GM18873 (cell line): ENCODE measurements around the gene CD34.
"Not testable (repeated sequence)": the region's sequence is repeated elsewhere in the genome, so short reads cannot be mapped to it uniquely, and the experiment has no call there.

Source experiments
- ATAC-seq: cut with Tn5 transposase; IDR thresholded peaks from one replicate; pipeline ENCODE4 v1.9.1; 2021; ENCODE audit warnings: mild to moderate bottlenecking, moderate library complexity, moderate number of reproducible peaks; ENCODE audit not compliant: unreplicated experiment, low FRiP score

Gene CD34, protein sequence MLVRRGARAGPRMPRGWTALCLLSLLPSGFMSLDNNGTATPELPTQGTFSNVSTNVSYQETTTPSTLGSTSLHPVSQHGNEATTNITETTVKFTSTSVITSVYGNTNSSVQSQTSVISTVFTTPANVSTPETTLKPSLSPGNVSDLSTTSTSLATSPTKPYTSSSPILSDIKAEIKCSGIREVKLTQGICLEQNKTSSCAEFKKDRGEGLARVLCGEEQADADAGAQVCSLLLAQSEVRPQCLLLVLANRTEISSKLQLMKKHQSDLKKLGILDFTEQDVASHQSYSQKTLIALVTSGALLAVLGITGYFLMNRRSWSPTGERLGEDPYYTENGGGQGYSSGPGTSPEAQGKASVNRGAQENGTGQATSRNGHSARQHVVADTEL

DNA sequence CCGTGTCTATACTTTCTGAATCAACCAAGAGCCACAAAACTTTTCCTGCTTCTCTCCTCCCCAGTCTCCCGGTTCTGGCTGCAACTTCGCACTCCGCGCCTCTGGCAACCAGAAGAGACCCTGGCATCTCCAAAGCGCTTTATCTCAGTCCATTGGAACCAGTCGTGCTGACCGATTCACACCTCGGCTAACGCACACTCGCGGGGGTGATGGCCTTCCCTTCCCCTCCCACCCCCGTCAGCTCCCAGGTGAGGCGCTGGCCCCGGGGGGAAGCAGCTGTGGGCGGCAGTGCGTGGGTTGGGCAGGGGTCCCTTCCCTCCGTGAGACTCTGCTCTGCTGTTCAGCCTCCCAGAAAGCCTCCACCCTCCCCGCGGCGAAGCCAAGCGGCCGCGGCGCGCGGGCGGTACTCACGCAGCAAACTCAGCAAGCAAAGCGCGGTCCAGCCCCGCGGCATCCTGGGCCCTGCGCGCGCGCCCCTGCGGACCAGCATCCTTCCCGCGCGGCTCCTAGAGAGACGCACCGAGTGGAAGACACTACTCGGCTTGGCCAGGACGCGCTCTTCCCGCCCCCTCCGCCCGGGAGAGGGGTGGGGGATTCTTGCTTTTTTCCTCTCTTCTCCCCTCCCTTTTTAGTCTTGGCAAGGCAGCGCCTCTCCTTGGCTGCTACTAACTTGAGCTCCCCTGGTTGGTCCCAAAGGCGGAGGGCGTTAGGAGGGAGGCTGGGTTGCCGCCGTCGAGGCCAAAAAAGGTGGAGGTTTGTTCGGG is at the start of gene CD34:
Gene CD34 (minus strand): TSS at position 535 of the 764 bp plus-strand sequence. CDS start 45 bp downstream, at position 490.
- ATAC-seq, result no peak

DNA sequence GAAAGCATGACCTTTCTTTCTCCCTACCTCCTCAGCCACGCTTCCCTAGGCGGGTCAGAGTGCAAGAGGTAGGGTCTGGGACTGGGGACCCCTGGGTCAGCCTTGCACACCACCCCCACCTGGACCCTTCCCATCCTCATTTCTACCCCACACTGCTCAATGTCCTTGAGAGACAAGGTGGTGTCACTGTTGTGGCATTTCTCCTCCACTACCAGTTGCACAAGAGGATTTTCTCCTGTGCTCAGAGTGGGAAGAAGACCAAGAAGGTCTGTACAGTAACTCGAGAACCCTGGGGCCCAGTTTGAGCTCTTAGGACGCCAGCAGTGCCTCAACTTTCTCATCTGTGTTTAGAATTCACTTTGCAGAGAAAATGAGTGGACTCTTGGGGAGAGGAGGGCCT is 49.4 kb upstream of the CD34 start:
- ATAC-seq, result no peak

DNA sequence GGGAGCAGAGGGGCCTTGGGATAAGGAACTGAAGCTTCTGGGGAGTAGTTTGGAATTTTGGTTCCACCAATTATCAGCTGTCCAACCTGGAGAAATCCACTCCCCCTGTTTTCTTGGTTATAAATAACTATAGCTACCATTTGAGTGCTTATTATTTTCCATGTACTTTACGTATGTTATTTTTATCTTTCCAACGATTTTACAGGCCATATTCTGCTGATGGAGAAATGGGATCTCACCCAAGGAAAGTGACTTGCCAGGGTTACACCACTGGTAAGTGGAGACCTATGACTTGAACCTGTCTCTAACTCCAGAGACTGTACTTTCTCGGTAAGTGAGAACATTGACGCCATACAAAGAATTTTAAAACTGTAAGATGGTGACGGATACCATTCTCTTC is 49.0 kb upstream of the CD34 start:
- no peak for ATAC-seq

DNA sequence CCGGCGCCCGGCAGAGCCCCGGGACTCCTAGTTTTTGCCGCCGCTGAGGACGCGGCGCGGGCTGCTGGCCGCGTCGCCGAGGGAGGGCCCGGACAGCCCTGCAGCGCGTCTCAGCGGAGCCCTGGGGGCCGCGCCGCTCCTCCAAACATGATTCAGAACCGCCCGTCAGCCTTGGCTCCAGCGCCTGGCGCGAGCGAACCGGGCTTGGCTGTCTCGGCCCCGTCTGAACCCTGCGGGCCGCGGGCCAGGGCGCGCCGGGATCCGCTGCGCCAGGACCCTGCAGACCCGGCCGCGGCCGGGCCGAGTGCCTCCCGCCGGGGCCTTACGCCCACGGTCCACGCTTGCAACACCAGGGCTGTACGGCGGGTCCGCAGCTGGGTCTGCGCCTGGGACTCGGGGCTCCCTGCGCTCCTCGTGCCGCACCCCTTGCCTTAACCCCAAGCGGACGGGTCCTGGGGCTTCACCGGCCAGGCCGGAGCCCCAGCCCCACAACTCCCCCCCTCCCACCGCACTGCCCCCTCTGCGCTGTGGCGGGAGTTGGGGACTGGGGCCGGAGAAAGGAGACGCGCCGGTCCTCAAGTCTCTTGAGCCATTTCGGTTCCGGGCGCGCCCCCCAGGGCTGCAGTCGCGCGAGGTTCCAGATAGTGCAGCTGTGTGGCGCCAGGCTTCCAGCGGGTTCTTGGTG is 48.4 kb upstream of the CD34 start:
- ATAC-seq, result no peak

DNA sequence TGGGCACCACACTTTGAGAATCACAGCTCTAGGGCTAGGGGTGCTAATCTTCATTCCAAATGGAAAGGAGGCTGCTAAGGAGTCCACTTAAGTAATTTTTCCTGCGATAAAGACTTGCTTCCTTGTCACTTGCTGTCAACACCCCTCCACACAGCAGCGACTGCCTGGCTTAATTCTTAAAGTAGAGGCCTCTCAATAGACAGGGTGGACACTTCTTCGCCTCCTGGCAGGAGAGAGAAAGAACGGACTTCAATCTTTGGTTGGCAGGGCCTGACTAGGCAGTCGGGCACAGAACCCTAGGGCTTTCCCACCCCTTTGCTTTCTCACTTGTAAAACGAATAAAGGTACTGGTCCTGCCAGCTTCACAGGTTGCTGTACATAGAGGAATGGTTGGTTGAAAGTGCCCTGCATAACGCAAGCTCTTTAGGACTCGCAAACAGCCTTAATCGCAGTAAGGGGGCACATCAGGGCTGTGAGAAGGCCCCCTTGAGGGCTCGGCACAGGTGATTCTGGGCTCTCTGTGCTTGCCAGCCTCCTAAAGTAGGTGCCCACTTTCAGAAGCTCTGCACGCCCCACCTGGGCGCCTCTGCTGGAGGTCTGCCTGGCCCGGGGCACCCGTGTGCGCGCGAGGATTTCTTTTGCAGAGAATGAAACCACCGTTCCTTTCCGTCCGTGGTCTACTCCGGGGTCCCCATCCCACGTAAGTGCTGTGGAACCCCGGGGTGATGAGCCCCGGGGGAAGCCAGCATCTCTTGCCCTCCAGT is 47.6 kb upstream of the CD34 start:
- no peak for ATAC-seq

DNA sequence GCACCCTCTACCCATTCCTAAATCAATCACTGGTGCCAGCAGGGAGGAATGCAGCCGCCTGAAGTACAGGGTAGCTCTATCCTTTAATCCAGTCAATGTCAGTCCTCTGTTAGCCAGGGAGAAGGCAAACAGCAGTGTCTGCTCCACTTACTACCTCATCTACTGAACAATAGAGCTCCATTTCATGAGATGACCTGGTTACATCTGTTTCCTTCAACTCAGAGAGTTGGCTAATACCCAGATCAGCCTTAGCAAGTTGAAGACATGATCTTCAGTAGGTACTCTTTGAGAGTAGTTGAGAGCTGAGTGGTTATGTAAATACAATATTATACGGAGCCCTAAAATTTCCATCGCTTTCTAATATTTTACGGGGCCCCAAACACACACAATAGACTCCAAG is 46.1 kb upstream of the CD34 start:
- no peak for ATAC-seq

DNA sequence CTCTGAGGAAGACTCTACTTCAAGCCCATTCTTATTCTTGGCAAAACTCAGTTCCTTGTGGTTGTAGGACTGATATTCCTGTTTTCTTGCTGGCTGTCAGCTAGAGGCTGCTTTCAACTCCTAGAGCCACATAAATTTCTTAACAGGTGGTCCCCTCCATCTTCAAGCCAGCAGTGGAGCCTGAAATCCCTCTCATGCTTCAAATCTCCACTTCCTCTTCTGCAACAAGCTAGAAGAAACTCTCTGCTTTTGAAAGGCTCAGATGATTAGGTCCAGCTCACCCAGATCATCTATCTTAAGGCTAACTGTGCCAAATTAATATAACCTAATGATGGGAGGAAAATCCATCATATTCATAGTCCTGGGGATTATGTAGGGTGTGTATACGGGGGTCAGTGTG is 43.2 kb upstream of the CD34 start:
- ATAC-seq, result no peak

DNA sequence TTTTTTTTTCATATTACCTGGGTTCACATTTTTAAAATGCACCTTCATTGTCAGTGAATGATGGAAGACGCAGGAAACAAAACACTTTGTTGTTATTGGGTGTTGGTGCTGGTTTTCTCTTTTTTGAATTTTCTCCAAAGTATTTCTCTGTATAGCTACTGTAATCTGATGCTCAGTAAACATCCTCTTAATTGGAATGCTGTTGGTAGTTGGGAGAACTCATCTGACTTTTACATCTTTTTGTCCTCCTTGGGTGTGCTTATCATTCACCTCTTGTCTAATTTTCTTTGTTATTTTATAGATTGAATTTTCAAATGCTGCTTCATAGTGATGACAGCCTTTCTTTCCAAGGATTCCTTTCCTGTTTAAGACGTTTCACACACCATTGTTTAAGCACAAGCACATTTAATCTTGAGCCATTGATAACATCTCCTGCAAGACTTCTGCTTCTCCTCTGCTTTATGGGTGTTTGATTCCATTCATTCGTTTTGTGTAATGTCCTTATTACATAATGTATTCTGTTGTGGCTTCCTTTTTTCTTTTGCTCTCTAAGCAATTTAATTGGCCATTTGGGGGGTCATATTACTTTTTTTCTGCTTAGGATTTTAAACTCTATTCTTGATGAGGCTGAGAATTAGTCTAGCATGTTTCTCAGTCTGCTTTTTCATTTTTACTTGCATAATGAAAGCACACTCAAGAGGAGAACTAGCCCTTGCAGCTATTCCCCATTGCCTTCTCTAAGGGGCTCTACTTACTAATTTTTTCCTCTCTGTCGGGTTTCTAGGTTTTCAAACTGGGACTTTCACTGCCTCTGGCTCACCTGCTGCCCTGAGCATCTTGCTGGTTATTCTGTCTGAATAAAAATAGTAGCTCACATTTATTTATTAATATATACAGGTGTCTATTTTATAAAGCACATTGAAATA is 42.0 kb upstream of the CD34 start:
- no peak for ATAC-seq

DNA sequence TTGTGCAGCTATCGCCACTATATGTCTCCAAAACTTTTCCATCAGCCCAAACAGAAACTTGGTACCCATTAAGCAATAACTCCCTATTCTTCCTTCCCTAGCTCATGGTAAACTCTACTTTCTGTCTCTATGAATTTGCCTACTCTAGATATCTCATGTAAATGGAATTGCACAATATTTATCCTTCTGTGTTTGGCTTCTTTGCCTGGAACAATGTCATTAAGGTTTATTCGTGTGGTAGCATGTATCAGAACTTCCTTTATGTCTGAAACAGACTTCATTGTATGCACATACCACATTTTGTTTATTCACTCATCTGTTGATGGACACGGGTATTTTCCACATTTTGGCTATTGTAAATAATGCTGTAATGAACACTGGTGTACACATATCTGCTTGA is 40.7 kb upstream of the CD34 start:
- ATAC-seq, result no peak

DNA sequence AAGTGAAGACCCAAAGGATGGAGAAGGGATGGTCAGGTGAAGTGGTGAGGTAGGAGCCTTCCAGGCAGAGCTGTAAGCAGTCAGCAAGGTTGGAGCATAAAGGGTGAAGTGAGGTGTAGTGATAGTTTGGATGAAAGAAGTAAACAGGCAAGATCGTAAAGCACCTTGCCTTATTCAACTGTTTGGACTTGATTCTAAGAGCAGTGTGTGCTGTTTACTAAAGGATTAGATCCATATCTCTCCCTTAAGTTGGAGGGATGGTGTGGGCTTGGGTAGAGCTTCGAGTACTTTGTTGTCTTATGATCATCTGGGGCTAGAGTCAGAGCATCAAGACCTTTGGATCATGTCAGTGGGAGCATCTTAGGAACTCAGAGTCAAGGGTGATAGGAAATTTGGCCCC is 39.8 kb upstream of the CD34 start:
- ATAC-seq, result no peak

DNA sequence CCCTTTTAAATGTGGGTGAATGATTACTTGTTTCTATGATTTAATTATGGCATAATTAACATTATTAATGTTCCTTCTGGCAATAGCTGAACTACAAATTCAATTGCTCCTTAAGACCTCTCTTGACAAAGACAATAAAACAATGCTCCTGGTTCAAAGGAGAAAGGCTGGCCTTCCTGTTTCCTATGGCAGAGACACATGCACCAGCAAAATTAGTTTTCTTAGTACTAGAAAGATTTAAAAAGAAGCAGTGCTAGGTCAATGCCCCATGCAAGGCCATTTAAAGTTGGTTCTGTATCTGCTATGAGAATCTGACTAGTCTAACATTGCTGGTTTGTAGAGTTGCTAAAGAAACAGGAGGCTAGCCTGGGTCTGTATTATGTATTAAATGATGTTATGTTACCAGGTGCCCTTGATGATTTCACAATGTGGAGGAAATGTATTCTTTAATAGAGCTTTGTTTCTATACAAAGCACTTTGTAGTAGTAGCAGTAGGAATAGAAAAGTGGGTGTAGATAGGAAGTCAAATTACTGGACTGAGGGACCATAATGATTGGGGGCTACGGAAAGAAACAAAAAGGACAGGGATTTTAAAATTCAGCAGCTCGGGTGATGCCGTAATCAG is 38.8 kb upstream of the CD34 start:
- ATAC-seq, result no peak

DNA sequence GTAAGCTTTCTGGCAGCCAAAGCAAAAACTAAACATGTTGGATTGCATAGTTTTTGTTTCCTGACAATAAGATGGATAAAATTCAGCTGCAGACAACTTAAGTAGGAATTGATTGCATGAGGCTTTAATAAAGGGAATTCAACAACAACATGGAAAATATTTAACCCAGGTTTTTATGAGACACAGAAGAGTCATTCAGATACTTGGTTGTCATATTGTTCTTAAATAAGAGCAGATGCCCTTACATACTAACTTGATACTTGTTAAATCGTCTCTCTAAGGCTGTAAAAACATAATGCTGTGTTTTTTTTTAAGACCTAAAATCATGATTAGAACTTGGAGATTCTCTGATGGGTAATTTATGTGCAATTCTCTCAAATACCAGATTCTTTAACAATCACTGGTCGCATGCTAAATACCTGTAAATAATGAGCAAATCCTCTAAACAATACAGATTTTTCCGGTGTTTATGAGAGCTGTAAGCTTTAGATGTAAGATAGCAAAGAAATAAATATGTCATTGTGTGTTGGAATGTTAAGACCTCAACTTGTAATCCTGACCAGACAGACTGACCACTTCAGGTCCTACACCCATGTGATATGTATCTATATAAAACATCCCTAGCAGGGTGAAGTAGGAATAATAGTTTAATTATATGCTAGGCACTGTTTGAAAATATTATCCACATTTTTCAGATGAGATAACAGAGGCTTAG is 37.8 kb upstream of the CD34 start:
- ATAC-seq, result no peak

DNA sequence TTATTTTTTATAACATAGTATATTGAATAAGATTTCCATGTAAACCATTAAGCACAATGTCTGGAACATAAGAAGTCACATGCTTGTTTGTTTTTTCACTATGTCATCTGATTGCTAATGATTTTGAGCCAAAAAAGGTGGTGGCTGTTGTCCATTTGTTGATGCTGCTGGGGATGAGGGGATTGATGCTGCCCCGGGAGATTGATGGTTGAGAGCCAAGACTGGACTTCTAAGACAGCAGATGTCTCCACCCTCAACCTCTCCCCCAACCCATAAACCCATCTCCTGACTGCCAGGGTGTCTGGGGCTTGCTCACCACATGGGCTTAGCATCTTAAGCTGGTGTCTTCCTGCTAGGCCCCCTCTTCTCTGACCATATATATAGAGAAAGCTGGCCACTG is 35.8 kb upstream of the CD34 start:
- ATAC-seq, result no peak

DNA sequence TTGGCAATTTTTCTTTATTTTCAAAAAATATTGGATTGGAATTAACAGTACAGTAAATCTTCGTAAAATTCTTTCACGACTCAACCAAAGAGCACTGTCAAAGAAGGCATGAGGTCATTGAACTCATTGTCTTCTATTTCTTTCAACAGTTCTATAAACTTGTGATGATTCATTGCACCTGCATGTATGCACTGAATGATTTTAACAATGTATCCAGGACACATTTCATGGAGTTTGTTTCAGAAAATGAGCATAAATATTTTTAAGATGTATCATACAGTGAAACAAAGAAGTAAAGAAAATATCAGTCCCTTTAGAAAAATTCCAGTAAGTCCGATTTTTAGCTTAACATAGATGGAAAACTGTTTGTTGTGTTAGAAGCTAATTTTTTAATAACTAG is 33.6 kb upstream of the CD34 start:
- no peak for ATAC-seq

DNA sequence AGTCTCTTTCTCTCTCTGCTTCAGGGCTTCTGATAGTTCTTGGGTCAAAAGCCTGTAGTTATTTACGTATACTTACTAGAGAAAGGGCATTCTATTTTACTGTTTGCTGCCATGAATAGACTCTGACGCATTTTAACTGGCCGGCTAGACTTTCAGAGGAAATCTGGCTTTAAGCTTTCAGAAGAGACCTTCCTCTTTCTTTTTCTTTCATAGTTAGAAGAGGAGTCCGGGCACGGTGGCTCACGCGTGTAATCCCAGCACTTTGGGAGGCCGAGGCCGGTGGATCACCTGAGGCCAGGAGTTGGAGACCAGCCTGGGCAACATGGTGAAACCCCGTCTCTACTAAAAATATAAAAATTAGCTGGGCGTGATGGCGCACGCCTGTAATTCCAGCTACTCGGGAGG is 31.4 kb upstream of the CD34 start:
- ATAC-seq, result not testable (repeated sequence)

DNA sequence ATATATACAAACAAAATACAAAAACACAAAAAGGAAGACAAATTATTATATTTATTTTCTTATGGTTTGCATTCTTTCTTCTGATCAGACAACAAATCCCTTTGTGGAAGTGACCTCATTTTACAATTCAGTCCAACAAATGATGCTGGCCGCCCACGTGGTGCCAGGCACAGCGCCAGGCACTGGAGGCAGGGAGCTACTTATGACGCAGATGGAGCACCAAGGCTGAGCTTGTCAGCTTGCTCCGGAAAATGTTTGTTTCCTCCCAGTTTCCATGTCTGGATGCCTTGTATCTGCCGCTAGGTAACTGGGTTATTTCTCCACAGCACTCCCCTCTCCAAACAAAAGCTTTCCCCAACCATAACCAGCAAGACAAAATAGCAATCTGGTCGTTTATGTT is 30.7 kb upstream of the CD34 start:
- no peak for ATAC-seq

DNA sequence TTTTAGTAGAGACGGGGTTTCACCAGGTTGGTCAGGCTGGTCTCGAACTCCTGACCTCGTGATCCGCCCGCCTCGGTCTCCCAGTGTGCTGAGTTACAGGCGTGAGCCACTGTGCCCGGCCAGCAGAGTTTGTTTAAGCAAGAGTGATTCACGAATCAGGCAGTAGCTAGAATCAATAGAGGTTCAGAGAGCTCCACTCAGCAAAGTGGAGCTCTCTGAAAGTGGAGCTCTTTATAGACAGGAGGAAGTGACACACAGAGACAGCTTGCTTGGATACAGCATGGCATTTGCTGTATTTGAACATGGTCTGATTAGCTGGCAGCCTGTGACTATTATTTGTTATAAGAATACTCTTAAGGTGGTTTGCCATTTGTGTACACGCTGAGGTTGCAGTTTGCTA is 27.1 kb upstream of the CD34 start:
- ATAC-seq, result no peak

DNA sequence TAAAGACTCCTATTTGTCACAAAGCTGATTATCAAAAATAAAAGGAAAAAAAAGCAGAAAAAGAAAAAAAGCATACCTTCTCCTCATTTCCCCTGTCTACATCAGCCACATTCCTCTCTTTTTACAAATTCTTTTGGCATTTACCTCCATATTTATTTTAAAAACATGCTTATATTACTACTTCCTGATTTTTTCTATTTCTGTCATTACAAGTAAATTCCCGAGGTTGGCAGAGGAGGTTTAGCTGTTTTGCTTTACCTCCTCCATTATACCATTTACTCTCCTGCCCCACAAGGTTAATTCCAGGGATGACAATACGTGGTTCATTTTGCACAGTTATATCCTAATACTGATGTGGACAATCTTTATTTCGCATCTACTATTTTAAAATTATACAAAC is 26.3 kb upstream of the CD34 start:
- no peak for ATAC-seq

DNA sequence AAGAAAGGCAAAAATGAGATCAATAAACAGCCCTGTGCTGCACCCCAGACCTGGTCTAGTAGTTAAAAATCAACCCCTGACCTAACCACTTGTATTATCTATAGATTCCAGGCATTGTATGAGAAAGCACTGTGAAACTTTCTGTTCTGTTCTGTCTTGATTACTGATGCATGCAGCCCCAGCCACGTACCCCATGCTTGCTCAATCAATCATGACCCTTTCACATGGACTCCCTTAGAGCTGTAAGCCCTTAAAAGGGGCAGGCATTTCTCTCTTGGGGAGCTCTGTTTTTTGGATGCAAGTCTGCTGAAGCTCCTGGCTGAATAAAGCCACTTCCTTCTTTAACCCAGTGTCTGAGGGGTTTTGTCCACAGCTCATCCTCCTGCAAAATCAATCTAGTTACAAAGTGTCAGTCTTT is 24.2 kb upstream of the CD34 start:
- peak; percentile 96 for ATAC-seq
